ENCODE measurements around the gene CCND1. TPM values are rescaled to one million over a fixed set of nuclear protein-coding genes. Genes with fewer than 3 reads are reported as not detected.
A peak's percentile ranks its signal among the peaks of the same experiment; 100 is the strongest.

CCND1 gene
- total and polyA plus RNA-seq, 4 experiments from 2014 or later: 1.00 to 1.8 (median 1.6) TPM

DNA sequence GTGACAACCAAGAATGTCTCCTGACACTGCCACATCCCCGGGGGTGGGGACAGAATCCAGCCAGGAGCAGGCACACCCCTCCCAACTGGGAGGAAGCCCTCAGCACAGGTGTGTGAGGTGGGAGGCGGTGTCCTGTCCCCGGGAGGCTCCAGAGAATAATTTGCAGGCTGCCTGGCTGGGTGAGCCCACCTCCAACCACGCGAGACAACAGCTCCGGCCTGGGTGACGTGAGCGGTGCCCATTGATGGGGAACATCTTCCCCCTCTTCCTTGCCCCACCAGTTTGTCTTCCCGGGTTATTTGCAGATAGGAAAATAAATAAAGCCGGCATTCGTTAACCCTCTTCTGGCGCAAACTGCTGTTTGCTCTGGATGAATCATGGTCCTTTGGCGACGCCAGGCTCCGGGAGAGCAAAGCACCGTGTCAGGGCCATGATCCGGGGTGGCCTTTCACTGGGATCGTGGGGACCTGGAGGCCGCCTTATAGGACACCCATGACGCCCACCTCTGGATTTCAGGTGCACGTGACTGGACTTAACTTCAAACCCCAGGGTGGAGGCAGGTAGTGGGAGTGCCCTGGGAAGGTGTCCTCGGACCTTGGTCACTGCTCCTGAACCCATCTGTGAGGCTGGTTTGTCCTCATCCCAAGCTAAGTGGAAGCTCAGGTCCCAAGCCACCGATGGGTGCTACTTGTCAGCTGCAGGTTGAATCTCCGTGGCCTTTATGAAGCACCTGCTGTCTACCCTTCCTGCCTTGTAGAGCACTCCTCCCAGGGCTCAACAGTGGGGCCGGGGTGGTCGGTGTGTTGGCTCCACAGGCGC, 13.9 kb downstream of the CCND1 start:
- Mint-ChIP-seq H3K36me3 (peaks cover 0 to 2% of the 10 kb centered on the region in 2 donors), H3K9me3 (no peaks in the 10 kb centered on the region), H3K27me3 (no peaks in the 10 kb centered on the region), H3K4me3 (no peak overlapping the region), H3K4me1 (peaks cover 0 to 1% (median 0%) of the 10 kb centered on the region in 4 donors), H3K27ac (no peak overlapping the region)
- H3K27me3 ChIP-seq (ENCODE audit: insufficient read depth, low read length): no peaks in the 10 kb centered on the region
- H3K4me3 ChIP-seq (ENCODE audit: low read length in 2 of 2): no peak overlapping the region
- H3K27ac ChIP-seq (ENCODE audit: low read depth, low read length): no peak overlapping the region
- ChIA-PET CTCF (ENCODE audit: partially characterized antibody) (interaction anchor here (1.3 to 2.5 kb wide), 2 partner anchors 12 to 15 kb away, joined by 3 to 10 read pairs; no protein-coding TSS in a partner anchor), POLR2A (ENCODE audit: partially characterized antibody) (no interaction called here)
- no peaks in the 10 kb centered on the region for H3K36me3 ChIP-seq (ENCODE audit: insufficient read depth, low read length)
- no peaks in the 10 kb centered on the region for H3K4me1 ChIP-seq (ENCODE audit: insufficient read depth, low read length)
- DNase-seq: no peak
- intact Hi-C loops (cut with micrococcal nuclease): no loop called here
- H3K9me3 ChIP-seq (ENCODE audit: control insufficient read depth in 1 of 2, low read length in 2 of 2): no peaks in the 10 kb centered on the region

GRCh38 chr11:69655479-69656428, 14.8 kb downstream of the CCND1 start:
- CTCF ChIA-PET (ENCODE audit: partially characterized antibody): interaction anchor here (1.3 to 2.5 kb wide), 2 partner anchors 13 to 14 kb away, joined by 3 to 10 read pairs; no protein-coding TSS in a partner anchor
- Mint-ChIP-seq H3K36me3 (peaks cover 0 to 6% of the 10 kb centered on the region in 2 donors), H3K4me3 (no peak overlapping the region), H3K9me3 (no peaks in the 10 kb centered on the region), H3K27me3 (no peaks in the 10 kb centered on the region), H3K4me1 (peaks cover 0 to 1% (median 0%) of the 10 kb centered on the region in 4 donors), H3K27ac (peak overlapping the region in 1 of 7 donors; percentile 72)
- DNase-seq: no peak
- Histone ChIP-seq H3K9me3 (ENCODE audit: control insufficient read depth in 1 of 2, low read length in 2 of 2) (no peaks in the 10 kb centered on the region), H3K4me3 (ENCODE audit: low read length in 2 of 2) (no peak overlapping the region), H3K36me3 (ENCODE audit: insufficient read depth, low read length) (peaks cover 2% of the 10 kb centered on the region), H3K4me1 (ENCODE audit: insufficient read depth, low read length) (no peaks in the 10 kb centered on the region), H3K27me3 (ENCODE audit: insufficient read depth, low read length) (no peaks in the 10 kb centered on the region), H3K27ac (ENCODE audit: low read depth, low read length) (no peak overlapping the region)
- POLR2A ChIA-PET (ENCODE audit: partially characterized antibody): interaction anchor here (1.3 kb wide), 1 partner anchor 19 kb away, joined by 4 read pairs; no protein-coding TSS in a partner anchor
- intact Hi-C loops (cut with micrococcal nuclease): no loop called here

DNA sequence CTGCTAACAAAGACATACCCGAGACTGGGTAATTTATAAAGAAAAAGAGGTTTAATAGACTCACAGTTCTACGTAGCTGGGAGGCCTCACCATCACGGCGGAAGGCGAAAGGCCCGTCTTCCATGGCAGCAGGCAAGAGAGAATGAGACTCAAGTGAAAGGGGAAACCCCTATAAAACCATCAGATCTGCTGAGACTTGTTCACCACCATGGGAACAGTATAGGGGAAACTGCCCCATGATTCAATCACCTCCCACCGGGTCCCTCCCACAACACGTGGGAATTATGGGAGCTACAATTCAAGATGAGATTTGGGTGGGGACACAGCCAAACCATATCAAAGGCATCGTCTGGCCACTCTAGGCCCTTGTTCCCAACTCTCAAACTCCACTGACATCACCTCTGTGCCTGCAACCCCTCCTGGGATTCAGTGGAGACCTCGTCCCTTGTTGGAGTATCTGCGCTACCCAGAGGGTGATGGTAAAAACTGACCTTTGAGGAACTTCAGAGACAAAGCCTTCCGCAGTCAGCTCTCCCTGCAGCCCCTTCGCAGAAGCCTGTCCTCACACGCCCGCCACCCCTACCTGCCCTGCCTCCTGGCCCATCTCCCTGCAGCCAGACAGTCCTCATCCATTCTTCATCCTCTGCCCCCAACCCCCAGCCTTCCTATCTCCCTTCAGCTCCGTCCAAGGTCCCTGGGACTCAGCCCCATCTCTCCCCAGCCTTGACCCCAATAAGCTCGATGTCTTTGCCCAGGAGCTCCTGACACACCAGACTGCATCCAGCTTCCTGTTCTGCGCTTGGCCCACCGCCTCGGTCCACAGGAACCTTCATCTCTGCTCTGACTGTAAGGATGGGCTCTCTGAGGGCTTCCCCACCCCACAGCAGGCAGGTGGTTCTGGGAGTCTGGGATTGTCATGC, 15.8 kb downstream of the CCND1 start:
- Histone ChIP-seq H3K4me1 (ENCODE audit: insufficient read depth, low read length) (no peaks in the 10 kb centered on the region), H3K9me3 (ENCODE audit: control insufficient read depth in 1 of 2, low read length in 2 of 2) (no peaks in the 10 kb centered on the region), H3K36me3 (ENCODE audit: insufficient read depth, low read length) (peaks cover 4% of the 10 kb centered on the region), H3K27me3 (ENCODE audit: insufficient read depth, low read length) (no peaks in the 10 kb centered on the region), H3K4me3 (ENCODE audit: low read length in 2 of 2) (no peak overlapping the region), H3K27ac (ENCODE audit: low read depth, low read length) (no peak overlapping the region)
- no peaks in the 10 kb centered on the region for H3K27me3 Mint-ChIP-seq
- DNase-seq: no peak
- ChIA-PET POLR2A (ENCODE audit: partially characterized antibody) (interaction anchor here (1.3 kb wide), 1 partner anchor 18 kb away, joined by 4 read pairs; no protein-coding TSS in a partner anchor), CTCF (ENCODE audit: partially characterized antibody) (interaction anchor here (2.5 kb wide), 1 partner anchor 13 kb away, joined by 10 read pairs; no protein-coding TSS in a partner anchor)
- H3K4me3 Mint-ChIP-seq: peak overlapping the region in 1 of 8 donors; percentile 8
- peaks cover 0 to 1% (median 0%) of the 10 kb centered on the region in 4 donors for H3K4me1 Mint-ChIP-seq
- no peaks in the 10 kb centered on the region for H3K9me3 Mint-ChIP-seq
- peaks cover 0 to 6% of the 10 kb centered on the region in 2 donors for H3K36me3 Mint-ChIP-seq
- no peak overlapping the region for H3K27ac Mint-ChIP-seq
- intact Hi-C loops (cut with micrococcal nuclease): no loop called here

- no peak for DNase-seq
- Histone ChIP-seq H3K36me3 (ENCODE audit: insufficient read depth, low read length) (peaks cover 4% of the 10 kb centered on the region), H3K4me1 (ENCODE audit: insufficient read depth, low read length) (no peaks in the 10 kb centered on the region), H3K9me3 (ENCODE audit: control insufficient read depth in 1 of 2, low read length in 2 of 2) (no peaks in the 10 kb centered on the region), H3K4me3 (ENCODE audit: low read length in 2 of 2) (no peak overlapping the region), H3K27ac (ENCODE audit: low read depth, low read length) (no peak overlapping the region), H3K27me3 (ENCODE audit: insufficient read depth, low read length) (no peaks in the 10 kb centered on the region)
- intact Hi-C loops (cut with micrococcal nuclease): no loop called here
- no peak overlapping the region for H3K27ac Mint-ChIP-seq
- no peak overlapping the region for H3K4me3 Mint-ChIP-seq
- CTCF ChIA-PET (ENCODE audit: partially characterized antibody): no interaction called here
- H3K4me1 Mint-ChIP-seq: peaks cover 0 to 1% (median 0%) of the 10 kb centered on the region in 4 donors
- no peaks in the 10 kb centered on the region for H3K9me3 Mint-ChIP-seq
- no peaks in the 10 kb centered on the region for H3K27me3 Mint-ChIP-seq
- peaks cover 0 to 5% of the 10 kb centered on the region in 2 donors for H3K36me3 Mint-ChIP-seq
- POLR2A ChIA-PET (ENCODE audit: partially characterized antibody): no interaction called here
Observed at GRCh38 chr11:69657456-69657910, 16.5 kb downstream of the CCND1 start.

GRCh38 chr11:69657911-69658625, 17.1 kb downstream of the CCND1 start:
- Histone ChIP-seq H3K4me3 (ENCODE audit: low read length in 2 of 2) (no peak overlapping the region), H3K36me3 (ENCODE audit: insufficient read depth, low read length) (peaks cover 4% of the 10 kb centered on the region), H3K27ac (ENCODE audit: low read depth, low read length) (no peak overlapping the region), H3K4me1 (ENCODE audit: insufficient read depth, low read length) (no peaks in the 10 kb centered on the region), H3K9me3 (ENCODE audit: control insufficient read depth in 1 of 2, low read length in 2 of 2) (no peaks in the 10 kb centered on the region), H3K27me3 (ENCODE audit: insufficient read depth, low read length) (no peaks in the 10 kb centered on the region)
- ChIA-PET CTCF (ENCODE audit: partially characterized antibody) (interaction anchor here (0.6 kb wide), 1 partner anchor 884 kb away, joined by 4 read pairs; no protein-coding TSS in a partner anchor), POLR2A (ENCODE audit: partially characterized antibody) (no interaction called here)
- Mint-ChIP-seq H3K4me1 (peaks cover 0 to 1% (median 0%) of the 10 kb centered on the region in 4 donors), H3K9me3 (no peaks in the 10 kb centered on the region), H3K27ac (no peak overlapping the region), H3K36me3 (peaks cover 0 to 5% of the 10 kb centered on the region in 2 donors), H3K27me3 (no peaks in the 10 kb centered on the region), H3K4me3 (no peak overlapping the region)
- DNase-seq: no peak
- intact Hi-C loops (cut with micrococcal nuclease): no loop called here

Data from CD4-positive, alpha-beta memory T cell (primary cell).